ENCODE data around the gene QKI. TPM values are rescaled to one million over a fixed set of nuclear protein-coding genes. Genes with fewer than 3 reads are reported as not detected.

Gene QKI
- total RNA-seq, 2 donors from 2014 or later: 127 to 192 TPM

DNA sequence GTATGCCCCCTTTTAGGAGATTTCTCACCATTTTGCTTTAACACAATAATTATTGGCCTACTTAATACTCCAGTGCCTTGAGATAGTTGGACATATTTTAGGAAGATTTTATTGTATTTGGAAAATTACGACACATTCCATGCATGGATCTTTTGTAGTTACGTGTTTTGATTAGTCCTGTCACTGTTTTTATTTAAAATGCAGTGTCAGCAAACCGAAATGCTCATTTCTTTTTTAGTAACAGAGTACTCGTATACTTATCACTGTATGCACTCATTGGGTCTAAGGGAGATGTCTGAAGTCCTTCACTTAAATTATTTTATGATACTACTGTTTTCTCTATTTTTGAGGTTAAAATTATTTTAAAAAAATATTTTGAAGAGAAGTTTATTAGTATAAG, 153.8 kb downstream of the QKI start:
- Histone ChIP-seq H3K36me3 (peaks cover 5% of the 10 kb centered on the region), H3K27me3 (replicated peaks; ENCODE audit: insufficient read depth) (no peaks in the 10 kb centered on the region), H3K9me3 (no peaks in the 10 kb centered on the region), H3K4me1 (ENCODE audit: control insufficient read depth in 1 of 2, low read depth in 2 of 2) (no peaks in the 10 kb centered on the region), H3K4me3 (no peak overlapping the region), H3K27ac (no peak overlapping the region)
- no peak for DNase-seq (ENCODE audit: low spot score)
- ATAC-seq (ENCODE audit: insufficient number of reproducible peaks, low FRiP score, low read depth): no peak
- TF ChIP-seq, protein P1, sequence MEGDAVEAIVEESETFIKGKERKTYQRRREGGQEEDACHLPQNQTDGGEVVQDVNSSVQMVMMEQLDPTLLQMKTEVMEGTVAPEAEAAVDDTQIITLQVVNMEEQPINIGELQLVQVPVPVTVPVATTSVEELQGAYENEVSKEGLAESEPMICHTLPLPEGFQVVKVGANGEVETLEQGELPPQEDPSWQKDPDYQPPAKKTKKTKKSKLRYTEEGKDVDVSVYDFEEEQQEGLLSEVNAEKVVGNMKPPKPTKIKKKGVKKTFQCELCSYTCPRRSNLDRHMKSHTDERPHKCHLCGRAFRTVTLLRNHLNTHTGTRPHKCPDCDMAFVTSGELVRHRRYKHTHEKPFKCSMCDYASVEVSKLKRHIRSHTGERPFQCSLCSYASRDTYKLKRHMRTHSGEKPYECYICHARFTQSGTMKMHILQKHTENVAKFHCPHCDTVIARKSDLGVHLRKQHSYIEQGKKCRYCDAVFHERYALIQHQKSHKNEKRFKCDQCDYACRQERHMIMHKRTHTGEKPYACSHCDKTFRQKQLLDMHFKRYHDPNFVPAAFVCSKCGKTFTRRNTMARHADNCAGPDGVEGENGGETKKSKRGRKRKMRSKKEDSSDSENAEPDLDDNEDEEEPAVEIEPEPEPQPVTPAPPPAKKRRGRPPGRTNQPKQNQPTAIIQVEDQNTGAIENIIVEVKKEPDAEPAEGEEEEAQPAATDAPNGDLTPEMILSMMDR (IDR thresholded peaks at IDR 0.05): no peak

DNA sequence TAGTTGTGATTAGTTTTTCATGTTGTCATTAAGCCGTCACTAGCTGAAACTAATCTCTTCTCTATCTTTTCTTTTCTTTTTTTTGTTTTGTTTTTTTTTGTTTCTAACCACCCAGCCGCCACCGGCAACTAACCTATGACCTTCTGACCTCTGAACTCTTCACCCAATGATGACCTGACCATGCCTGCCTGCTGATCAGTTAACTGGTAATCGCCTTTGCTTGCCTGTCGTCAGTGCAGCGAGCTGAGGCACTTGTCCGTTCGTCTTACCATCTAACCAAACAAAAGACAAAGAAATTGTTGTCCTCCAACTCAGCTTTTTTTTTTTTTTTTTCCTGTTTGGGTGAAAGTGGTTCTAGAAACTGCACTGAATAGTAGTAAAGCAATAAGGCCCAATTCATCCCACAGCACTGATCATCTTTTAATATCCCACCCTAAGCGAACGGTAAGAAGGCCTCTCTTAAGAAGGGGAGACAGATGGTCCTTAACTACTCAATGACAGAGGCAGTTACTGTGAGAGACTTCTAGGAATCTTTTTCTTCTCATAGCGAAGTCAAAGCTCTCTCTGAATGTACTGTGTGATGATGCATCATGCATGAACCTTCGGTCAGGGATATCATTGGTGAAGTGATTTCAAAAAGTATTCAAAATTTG, 156.2 kb downstream of the QKI start:
- ATAC-seq (ENCODE audit: insufficient number of reproducible peaks, low FRiP score, low read depth): no peak
- Histone ChIP-seq H3K9me3 (no peaks in the 10 kb centered on the region), H3K36me3 (peaks cover 5% of the 10 kb centered on the region), H3K27me3 (replicated peaks; ENCODE audit: insufficient read depth) (no peaks in the 10 kb centered on the region), H3K27ac (no peak overlapping the region), H3K4me1 (ENCODE audit: control insufficient read depth in 1 of 2, low read depth in 2 of 2) (no peaks in the 10 kb centered on the region), H3K4me3 (no peak overlapping the region)
- DNase-seq (ENCODE audit: low spot score): no peak
- TF ChIP-seq, protein P1 (IDR thresholded peaks at IDR 0.05): no peak

DNA sequence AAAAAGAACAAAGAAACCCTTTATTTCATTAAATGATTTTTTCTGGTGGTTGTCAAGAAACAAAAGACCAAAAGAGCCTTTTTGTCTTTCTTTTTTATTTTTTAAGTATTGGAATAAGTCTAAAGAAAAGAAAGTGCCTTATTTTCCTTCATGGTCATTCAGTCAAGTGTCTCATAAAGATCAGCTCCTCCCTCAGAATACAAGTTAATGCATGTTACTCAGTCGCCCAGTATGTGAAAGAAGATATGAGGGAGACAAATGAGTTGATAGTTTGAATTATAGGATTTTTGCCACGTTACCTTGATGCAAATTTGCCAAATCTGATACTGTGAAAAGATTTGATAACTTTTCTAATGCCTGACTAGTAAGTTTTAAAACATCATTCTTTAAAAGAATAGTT, 157.2 kb downstream of the QKI start:
- no peaks in the 10 kb centered on the region for H3K9me3 ChIP-seq
- ATAC-seq (ENCODE audit: insufficient number of reproducible peaks, low FRiP score, low read depth): no peak
- H3K27ac ChIP-seq: no peak overlapping the region
- no peaks in the 10 kb centered on the region for H3K27me3 ChIP-seq (replicated peaks; ENCODE audit: insufficient read depth)
- H3K4me3 ChIP-seq: no peak overlapping the region
- TF ChIP-seq, protein P1 (IDR thresholded peaks at IDR 0.05): no peak
- H3K36me3 ChIP-seq: peaks cover 5% of the 10 kb centered on the region
- no peak for DNase-seq (ENCODE audit: low spot score)
- H3K4me1 ChIP-seq (ENCODE audit: control insufficient read depth in 1 of 2, low read depth in 2 of 2): no peaks in the 10 kb centered on the region

DNA sequence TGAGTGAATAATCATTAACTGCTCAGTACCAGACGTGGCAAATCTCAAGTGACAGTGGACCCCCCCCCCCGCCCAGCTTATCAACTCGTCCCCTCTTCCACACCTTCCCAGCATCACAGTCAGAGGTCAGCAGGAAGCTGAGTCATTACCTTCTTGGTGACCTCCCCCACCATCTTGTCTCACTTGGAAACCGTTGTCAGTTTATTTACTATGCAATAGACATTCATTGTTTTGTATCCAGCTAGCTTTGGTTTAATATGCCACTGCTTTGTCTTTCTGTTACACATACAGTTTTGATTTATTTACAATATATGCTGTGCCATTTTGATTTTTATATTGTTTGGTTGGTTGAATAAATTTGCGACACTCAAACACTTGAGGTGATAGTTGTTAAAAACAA, 158.1 kb downstream of the QKI start:
- Histone ChIP-seq H3K36me3 (peaks cover 5% of the 10 kb centered on the region), H3K4me3 (no peak overlapping the region), H3K27ac (no peak overlapping the region), H3K27me3 (replicated peaks; ENCODE audit: insufficient read depth) (no peaks in the 10 kb centered on the region), H3K9me3 (no peaks in the 10 kb centered on the region), H3K4me1 (ENCODE audit: control insufficient read depth in 1 of 2, low read depth in 2 of 2) (no peaks in the 10 kb centered on the region)
- TF ChIP-seq, protein P1 (IDR thresholded peaks at IDR 0.05): no peak
- no peak for DNase-seq (ENCODE audit: low spot score)
- no peak for ATAC-seq (ENCODE audit: insufficient number of reproducible peaks, low FRiP score, low read depth)

DNA sequence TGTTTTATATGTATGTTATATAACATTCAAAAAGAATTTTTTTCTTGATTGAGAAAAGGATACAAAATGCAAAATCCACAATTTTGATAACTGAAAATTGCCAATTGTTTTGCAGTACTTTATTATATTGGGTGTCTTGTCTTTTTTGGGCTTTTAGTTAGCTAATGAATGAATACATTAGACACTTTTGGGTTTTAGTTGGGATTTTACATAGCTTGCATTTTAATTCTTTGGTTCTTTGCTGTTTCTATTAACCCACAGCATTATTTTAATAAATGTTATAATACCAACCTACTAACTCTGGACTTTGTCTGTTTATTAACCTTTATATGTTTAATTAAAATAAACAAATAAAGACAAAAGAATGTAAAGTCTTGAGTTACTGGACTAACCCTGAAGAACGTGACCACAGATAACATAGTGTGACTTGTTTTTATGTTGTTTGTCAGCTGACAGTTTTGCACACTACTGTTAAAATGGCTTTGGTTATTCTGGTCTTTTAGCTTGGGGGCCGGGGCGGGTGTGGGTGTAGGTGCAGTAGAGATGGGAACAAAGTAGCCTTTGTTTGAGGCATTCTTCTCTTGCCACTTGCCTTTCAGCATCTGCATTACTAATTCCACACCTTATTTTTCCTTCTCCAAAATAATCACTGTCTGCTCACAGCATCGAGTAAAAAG, 159.1 kb downstream of the QKI start:
- DNase-seq (ENCODE audit: low spot score): no peak
- H3K27ac ChIP-seq: no peak overlapping the region
- H3K4me1 ChIP-seq (ENCODE audit: control insufficient read depth in 1 of 2, low read depth in 2 of 2): no peaks in the 10 kb centered on the region

More for the DNA sequence above, 159.1 kb downstream of the QKI start:
- TF ChIP-seq, protein P1 (IDR thresholded peaks at IDR 0.05): no peak
- H3K36me3 ChIP-seq: peaks cover 5% of the 10 kb centered on the region
- H3K9me3 ChIP-seq: no peaks in the 10 kb centered on the region
- no peak for ATAC-seq (ENCODE audit: insufficient number of reproducible peaks, low FRiP score, low read depth)
- H3K4me3 ChIP-seq: no peak overlapping the region
- H3K27me3 ChIP-seq (replicated peaks; ENCODE audit: insufficient read depth): no peaks in the 10 kb centered on the region

Data from thoracic aorta (tissue), 2 donors.